ENCODE results near the gene CARD14.

CARD14 gene

GRCh38 chr17:80151333-80151732, 18.5 kb upstream of the CARD14 start:
- DNase-seq, result peak; percentile 39

DNA sequence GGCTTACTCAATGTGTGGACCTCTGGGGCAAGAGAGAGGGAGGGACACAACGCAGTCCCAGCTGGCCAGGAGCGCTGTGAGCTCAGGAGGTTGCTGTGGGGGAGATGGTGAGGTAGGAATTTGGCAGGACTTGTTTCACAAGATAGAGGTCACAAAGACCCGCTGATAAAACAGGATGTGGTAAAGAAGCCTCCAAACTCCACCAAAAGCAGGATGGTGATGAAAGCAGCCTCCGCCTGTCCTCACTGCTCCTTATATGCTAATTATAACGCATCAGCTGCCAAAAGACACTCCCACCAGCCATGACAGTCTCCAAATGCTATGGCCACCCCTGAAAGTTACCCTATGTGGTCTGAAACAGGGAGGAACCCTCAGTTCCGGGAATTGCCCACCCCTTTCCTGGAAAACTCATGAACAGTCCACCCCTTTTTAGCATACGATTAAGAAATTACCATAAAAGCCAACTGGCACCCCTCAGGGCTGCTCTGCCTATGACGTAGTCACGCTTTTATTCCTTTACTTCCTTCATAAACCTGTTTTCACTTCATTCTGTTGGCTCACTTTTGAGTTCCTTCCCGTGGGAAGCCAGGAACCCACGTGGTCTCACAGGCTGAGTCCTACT, 17.6 kb upstream of the CARD14 start:
- no peak for DNase-seq

DNA sequence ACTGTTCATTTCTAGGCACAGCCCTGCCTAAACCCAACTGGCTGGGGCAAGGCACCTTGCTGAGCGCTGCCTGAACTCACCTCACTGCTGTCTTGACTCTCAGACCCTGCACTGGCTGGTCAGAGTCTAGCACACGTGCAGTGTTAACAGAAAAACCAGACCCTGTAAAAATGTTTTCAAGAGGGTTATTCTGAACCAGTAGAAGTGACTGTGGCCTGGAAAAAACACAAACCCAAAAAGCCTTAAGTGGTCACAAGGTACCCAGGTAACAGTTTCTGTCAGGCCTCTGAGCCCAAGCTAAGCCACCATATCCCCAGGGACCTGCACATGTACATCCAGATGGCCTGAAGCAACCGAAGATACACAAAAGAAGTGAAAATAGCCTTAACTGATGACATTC, 16.8 kb upstream of the CARD14 start:
- DNase-seq, result peak; percentile 77

DNA sequence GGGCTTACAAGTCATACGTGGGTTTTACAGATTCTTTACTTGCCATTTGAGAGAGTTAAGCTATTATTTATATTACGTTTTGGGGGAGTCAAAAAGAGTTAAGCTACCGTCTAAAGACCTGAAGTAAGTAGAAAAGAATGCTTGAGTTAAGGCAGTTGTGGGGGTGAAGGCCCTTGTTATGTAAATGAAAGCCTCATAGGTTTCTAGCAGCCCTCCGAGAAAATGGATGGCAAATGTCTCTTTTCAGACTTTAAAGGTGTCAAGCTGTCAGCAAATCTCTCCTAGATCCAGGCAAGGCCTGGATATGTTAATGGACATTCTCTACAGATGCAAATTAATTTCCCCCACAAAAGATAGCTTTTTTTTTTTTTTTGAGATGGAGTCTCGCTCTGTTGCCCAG, 15.7 kb upstream of the CARD14 start:
- DNase-seq, result no peak

DNA sequence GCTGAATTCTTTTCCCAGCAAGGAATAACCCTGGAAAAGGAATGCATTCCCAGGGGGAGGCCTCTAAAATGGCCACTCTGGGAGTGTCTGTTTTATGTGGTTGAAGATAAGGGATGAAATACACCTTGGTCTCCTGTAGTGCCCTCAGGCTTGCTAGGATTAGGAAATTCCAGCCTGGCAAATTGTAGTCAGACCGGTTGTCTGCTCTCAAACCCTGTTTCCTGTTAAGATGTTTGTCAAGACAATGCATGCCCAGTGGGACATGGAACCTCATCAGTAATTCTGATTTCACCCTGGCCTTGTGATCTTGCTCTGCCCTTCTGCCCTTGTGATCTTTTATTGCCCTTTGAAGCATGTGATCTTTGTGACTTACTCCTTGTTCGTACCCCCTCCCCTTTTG, 14.2 kb upstream of the CARD14 start:
- DNase-seq, result peak; percentile 29

- peak; percentile 25 for DNase-seq
These were observed 11.0 kb upstream of the CARD14 start for GRCh38 chr17:80158846-80159245.

DNA sequence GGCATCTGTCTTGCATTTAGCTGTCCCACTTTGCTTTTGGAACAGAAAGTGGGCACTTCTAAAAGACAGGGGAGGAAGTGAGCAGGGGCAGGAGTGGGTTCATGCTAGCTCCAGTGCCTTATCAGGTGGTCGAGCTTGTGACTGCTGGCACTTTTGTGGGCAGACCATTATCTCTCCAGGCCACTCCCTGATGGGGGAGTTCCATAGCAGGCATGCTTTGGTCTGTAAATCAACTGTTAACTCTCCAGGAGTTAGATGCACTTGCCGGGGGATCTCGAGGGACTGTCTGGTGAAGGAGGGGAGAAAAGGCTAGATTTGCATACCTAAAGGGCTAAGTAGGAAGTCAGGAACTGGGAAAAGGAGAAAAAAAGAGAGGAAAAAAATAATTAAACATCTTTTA, 9.3 kb upstream of the CARD14 start:
- DNase-seq, result peak; percentile 27

GRCh38 chr17:80163336-80163735, 6.5 kb upstream of the CARD14 start:
- no peak for DNase-seq

GRCh38 chr17:80164185-80164584, 5.6 kb upstream of the CARD14 start:
- no peak for DNase-seq

DNA sequence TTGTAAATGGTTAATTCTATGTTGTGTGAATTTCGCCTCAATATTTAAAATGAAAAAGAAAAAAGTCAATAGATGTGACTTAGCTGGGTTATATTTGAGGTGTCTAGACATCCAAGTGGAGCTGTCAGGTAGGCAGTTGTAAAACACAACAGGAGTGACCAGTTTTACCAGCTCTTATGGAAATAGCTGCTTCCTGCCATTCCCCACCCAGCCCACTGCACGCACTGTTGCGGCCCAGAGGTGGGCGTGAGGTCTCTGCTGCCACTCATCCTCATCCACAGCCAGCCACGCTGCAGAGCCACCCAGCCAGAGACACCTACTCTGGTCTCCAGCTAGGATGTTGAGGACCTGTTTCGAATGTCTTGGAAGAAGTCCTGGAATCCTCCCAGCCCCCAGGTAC, 3.4 kb upstream of the CARD14 start:
- no peak for DNase-seq

- no peak for DNase-seq
These were observed 1.5 kb upstream of the CARD14 start for GRCh38 chr17:80168371-80168770.

GRCh38 chr17:80169107-80169506, 723 bp upstream of the CARD14 start:
- no peak for DNase-seq

DNA sequence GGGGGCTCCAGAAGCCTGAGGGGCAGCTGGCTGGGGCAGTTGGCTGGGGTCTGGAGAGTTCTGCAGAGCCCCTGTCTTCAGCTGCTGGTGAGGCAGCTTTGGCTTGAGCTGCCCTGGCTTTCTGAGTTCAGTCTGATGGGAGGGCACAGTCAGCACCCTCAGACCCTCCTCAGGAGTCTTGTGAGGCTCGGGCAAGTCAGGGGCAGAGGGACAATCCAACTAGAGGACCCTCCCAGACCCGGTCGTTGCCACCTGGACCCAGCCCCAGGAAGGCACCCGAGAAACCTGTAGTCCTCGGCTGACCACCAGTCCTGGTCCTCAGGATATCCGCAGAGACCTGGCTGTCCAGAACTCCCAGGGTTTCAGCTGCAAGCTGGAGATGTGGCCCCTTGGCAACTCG, 1.9 kb downstream of the CARD14 start:
- DNase-seq, result no peak

GRCh38 chr17:80173126-80173525, 3.3 kb downstream of the CARD14 start:
- DNase-seq, result no peak

- DNase-seq, result no peak
These were observed 4.1 kb downstream of the CARD14 start for GRCh38 chr17:80173916-80174315.

GRCh38 chr17:80176757-80177156, 6.9 kb downstream of the CARD14 start:
- no peak for DNase-seq

GRCh38 chr17:80177986-80178595, 8.3 kb downstream of the CARD14 start:
- DNase-seq, result no peak

DNA sequence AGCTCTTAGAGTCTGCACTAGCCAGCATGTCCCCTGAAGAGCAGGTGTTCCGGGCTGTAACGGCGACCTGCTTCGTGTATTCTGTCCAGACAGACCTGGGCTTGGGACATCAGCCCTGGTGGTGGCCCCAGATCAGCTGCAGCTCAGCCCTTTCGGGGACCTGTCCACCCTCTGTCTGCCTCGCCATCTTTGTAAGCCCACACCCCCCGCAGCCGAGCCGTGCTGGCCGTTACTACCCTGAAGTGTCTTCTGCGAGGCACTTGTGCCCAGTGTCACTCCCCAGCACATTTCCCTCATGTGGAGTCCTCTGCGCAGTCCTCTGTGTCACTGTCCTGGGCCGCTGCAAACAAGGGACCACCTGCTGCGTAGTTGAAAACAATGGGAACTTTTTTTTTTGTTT, 10.4 kb downstream of the CARD14 start:
- DNase-seq, result no peak

GRCh38 chr17:80181431-80181830, 11.6 kb downstream of the CARD14 start:
- DNase-seq, result no peak

- DNase-seq, result no peak
These were observed 12.5 kb downstream of the CARD14 start for GRCh38 chr17:80182118-80182844.

GRCh38 chr17:80182845-80183223, 13.0 kb downstream of the CARD14 start:
- no peak for DNase-seq

DNA sequence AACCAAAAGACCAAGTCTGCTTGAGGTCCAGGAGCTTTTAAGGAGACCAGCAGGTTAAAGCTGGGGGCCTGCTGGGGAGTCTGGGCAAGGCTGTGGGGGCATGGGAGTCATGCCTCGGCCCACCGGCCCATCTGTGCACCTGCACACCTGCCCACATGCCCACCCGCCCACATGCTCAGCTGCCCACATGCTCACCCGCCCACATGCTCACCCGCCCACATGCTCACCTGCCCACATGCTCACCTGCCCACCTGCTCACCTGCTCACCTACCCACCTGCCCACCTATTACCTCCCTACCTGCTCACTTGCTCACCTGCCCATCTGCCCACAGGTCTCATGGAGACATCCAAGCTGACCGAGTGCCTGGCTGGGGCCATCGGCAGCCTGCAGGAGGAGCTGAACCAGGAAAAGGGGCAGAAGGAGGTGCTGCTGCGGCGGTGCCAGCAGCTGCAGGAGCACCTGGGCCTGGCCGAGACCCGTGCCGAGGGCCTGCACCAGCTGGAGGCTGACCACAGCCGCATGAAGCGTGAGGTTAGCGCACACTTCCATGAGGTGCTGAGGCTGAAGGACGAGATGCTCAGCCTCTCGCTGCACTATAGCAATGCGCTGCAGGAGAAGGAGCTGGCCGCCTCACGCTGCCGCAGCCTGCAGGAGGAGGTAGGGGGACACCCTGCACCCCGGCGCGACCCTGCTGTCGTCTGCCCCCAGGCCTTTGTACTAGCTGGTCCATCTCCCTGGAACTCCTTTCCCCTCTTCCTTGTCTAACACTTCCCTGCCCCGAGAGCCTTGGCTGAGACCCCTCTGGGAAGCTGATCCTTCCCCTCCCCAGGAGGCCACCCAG, 14.0 kb downstream of the CARD14 start:
- no peak for DNase-seq

- no peak for DNase-seq
These were observed 14.5 kb downstream of the CARD14 start for GRCh38 chr17:80184423-80184714.

DNA sequence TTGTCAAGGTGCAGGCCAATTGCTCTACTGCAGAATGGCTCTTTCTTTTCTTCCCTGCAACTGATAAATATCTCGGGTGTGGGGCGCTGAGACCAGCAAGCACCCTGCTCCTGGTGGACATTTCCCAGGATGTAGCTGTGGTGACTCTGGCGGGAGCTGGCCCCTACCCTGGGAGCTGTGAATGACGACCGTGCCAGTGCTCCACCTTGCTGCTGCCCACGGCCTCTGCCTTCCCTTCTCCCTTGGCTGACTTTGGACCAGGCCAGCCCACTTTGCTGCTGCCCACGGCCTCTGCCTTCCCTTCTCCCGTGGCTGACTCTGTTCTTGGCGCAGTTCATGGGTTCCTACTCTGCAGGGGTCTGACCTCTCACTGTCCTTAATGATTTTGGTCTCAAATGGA, 16.1 kb downstream of the CARD14 start:
- DNase-seq, result no peak

Measured in NCI-H82 (cell line).